NCI-H82 (cell line): Measurements from ENCODE around the gene RGS7.
A peak's percentile ranks its signal among the peaks of the same experiment; 100 is the strongest.
"Not testable (repeated sequence)": the region's sequence is repeated elsewhere in the genome, so short reads cannot be mapped to it uniquely, and the experiment has no call there.

ENCODE experiments used
- DNase-seq: peaks from one replicate; lab custom pipeline; 2025; lab: John Stamatoyannopoulos, UW

RGS7 gene

GRCh38 chr1:240783728-240784137, 573.3 kb downstream of the RGS7 start:
- DNase-seq: peak; percentile 61

- peak; percentile 20 for DNase-seq
Measured at GRCh38 chr1:240776237-240776636, 580.8 kb downstream of the RGS7 start.

- DNase-seq: no peak
Measured at GRCh38 chr1:240772131-240772530, 584.9 kb downstream of the RGS7 start.

GRCh38 chr1:240771450-240771849, 585.6 kb downstream of the RGS7 start:
- DNase-seq: no peak

- no peak for DNase-seq
Measured at GRCh38 chr1:240768979-240769378, 588.0 kb downstream of the RGS7 start.

- DNase-seq: no peak
Measured at GRCh38 chr1:240766831-240767230, 590.2 kb downstream of the RGS7 start.

- no peak for DNase-seq
Measured at GRCh38 chr1:240765732-240766363, 591.2 kb downstream of the RGS7 start.

GRCh38 chr1:240763771-240764170, 593.2 kb downstream of the RGS7 start:
- no peak for DNase-seq

- not testable (repeated sequence) for DNase-seq
Measured at GRCh38 chr1:240763095-240763494, 593.9 kb downstream of the RGS7 start.

- peak; percentile 34 for DNase-seq
Measured at GRCh38 chr1:240762471-240762987, 594.5 kb downstream of the RGS7 start.

GRCh38 chr1:240758777-240759176, 598.2 kb downstream of the RGS7 start:
- DNase-seq: not testable (repeated sequence)

- DNase-seq: no peak
Measured at GRCh38 chr1:240758296-240758695, 598.7 kb downstream of the RGS7 start.

- no peak for DNase-seq
Measured at GRCh38 chr1:240747907-240748306, 609.1 kb downstream of the RGS7 start.

- DNase-seq: no peak
Measured at GRCh38 chr1:240743705-240744104, 613.3 kb downstream of the RGS7 start.

- DNase-seq: no peak
Measured at GRCh38 chr1:240739754-240740153, 617.3 kb downstream of the RGS7 start.

GRCh38 chr1:240739139-240739538, 617.9 kb downstream of the RGS7 start:
- no peak for DNase-seq

GRCh38 chr1:240737766-240738265, 619.2 kb downstream of the RGS7 start:
- no peak for DNase-seq

- no peak for DNase-seq
Measured at GRCh38 chr1:240737298-240737697, 619.7 kb downstream of the RGS7 start.

GRCh38 chr1:240734705-240735104, 622.3 kb downstream of the RGS7 start:
- DNase-seq: not testable (repeated sequence)

- peak; percentile 29 for DNase-seq
Measured at GRCh38 chr1:240734001-240734400, 623.0 kb downstream of the RGS7 start.

- DNase-seq: peak; percentile 89
Measured at GRCh38 chr1:240732390-240732789, 624.6 kb downstream of the RGS7 start.
